Epithelial cell of esophagus (primary cell): ENCODE measurements around the gene MAST2.
"Not testable (repeated sequence)": the region's sequence is repeated elsewhere in the genome, so short reads cannot be mapped to it uniquely, and the experiment has no call there.

Source experiments
- DNase-seq: peaks from one replicate; pipeline ENCODE4 v3.0.0; 2010; ENCODE audit warnings: low read depth
- H3K4me3 ChIP-seq: 2 replicates; pipeline ENCODE4 v1.5.1; 2011; ENCODE audit warnings: mild to moderate bottlenecking, low read length, control low read depth
- CTCF ChIP-seq: IDR thresholded peaks from 2 replicates; pipeline ENCODE4 v1.5.1; 2011; ENCODE audit warnings: low read depth, mild to moderate bottlenecking, low read length, control low read depth, inconsistent platforms; ENCODE audit not compliant: insufficient read depth; ENCODE audit errors: missing control alignments

MAST2 gene

GRCh38 chr1:45857101-45857700, 53.8 kb downstream of the MAST2 start:
- TF ChIP-seq CTCF = no peak
- no peak overlapping the region for H3K4me3 ChIP-seq
- no peak for DNase-seq

- H3K4me3 ChIP-seq, DNase-seq: not testable (repeated sequence)
These were observed 54.5 kb downstream of the MAST2 start for GRCh38 chr1:45857755-45858492.

DNA sequence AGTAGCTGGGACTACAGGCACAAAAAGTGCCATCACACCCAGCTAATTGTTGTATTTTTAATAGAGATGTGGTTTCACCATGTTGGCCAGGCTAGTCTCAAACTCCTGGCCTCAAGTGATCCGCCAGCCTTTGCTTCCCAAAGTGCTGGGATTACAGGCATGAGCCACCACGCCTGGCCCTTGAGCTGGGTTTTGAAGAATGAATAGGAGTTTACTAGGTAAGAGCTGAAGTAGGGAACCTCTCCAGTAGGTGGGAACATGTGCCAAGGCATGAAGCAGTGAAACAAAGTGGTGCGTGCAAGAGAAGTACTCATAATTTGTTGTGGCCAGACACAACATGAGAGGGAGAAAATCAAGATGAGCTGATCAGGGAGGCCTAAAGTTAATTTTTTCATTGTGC, 55.8 kb downstream of the MAST2 start:
- DNase-seq = no peak
- no peak for TF ChIP-seq CTCF

DNA sequence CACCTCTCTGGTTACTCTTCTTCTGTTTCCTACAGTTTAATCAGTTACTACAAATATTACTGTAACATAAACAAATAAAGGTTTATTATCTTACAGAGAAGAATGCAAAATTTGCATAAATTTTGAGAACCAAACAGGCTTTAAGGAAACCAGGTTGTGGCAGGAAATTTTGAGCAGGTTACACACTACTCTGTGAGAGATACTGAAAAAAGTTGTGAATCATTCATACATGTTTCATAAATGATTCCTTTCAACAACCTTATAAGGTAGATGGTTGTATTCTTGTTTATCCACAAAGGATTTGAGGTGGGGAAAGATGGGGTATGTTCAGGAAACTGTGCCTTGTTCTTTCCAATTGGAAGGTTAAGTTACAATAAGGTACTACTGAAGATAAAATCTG, 58.6 kb downstream of the MAST2 start:
- peak; percentile 21 for DNase-seq
- no peak for TF ChIP-seq CTCF
- H3K4me3 ChIP-seq = no peak overlapping the region

More for the DNA sequence above, 55.8 kb downstream of the MAST2 start:
- no peak overlapping the region for H3K4me3 ChIP-seq

DNA sequence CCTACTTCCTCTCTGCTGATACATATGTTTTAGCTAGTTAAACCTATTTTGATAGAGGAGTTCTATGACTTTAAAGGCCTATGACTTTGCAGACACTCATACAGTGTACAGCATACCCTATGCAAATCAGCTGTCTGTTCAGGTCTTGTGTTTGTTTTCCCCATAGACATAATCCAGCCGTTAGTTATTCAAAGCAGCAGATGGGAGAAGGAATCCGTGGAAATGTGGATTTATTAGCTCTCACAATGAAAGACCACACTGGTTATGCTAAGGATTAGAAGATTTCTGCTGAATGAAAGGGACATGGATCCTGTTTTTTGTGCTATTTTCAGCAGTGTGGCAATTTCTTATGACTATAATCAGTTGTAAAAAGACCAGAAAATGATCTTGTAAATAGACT, 59.8 kb downstream of the MAST2 start:
- TF ChIP-seq CTCF = no peak
- no peak for DNase-seq
- no peak overlapping the region for H3K4me3 ChIP-seq

- TF ChIP-seq CTCF = no peak
- H3K4me3 ChIP-seq = peak overlapping the region; percentile 32
- DNase-seq = peak; percentile 9
These were observed 61.0 kb downstream of the MAST2 start for GRCh38 chr1:45864167-45865106.

- H3K4me3 ChIP-seq = no peak overlapping the region
- no peak for TF ChIP-seq CTCF
- DNase-seq = no peak
These were observed 64.4 kb downstream of the MAST2 start for GRCh38 chr1:45867697-45868348.
